Tibial nerve (tissue), 4 donors: Measurements from ENCODE around the gene PIGZ. TPM values are rescaled to one million over a fixed set of nuclear protein-coding genes. Genes with fewer than 3 reads are reported as not detected.

Experiments
- DNase-seq, 2 donors: peaks; one replicate each; pipeline ENCODE4 v3.0.0-alpha.2; 2019; ENCODE audit warnings: low spot score in 2 of 2
- H3K27ac ChIP-seq, 4 donors: fragments of 200-600 bp; sonication (generic) in 3 of 4; one replicate each; pipeline ENCODE4 v1.5.1; 2017 to 2019; ENCODE audit warnings: mild to moderate bottlenecking in 1 of 4
- H3K27me3 ChIP-seq, 2 donors: fragments of 200-600 bp; sonication (generic) in 1 of 2; one replicate each; pipeline versions ENCODE4 v1.5.1 to v1.6.0; 2017 to 2019
- H3K36me3 ChIP-seq, 3 donors: fragments of 200-600 bp; sonication (generic); one replicate each; pipeline ENCODE4 v1.5.1; 2018 to 2019
- H3K4me1 ChIP-seq, 4 donors: fragments of 200-600 bp; sonication (generic) in 3 of 4; one replicate each; pipeline ENCODE4 v1.5.1; 2017 to 2019
- H3K4me3 ChIP-seq, 4 donors: fragments of 200-600 bp; sonication (generic) in 3 of 4; one replicate each; pipeline ENCODE4 v1.5.1; 2017 to 2019; ENCODE audit warnings: mild to moderate bottlenecking in 1 of 4, moderate library complexity in 1 of 4
- H3K9me3 ChIP-seq, 4 donors: fragments of 200-600 bp; sonication (generic) in 3 of 4; one replicate each; pipeline ENCODE4 v1.5.1; 2017 to 2019
- EP300 ChIP-seq, 2 donors: sonication (generic); formaldehyde crosslinking; IDR thresholded peaks; one replicate each; pipeline ENCODE4 v1.6.1; 2017; ENCODE audit warnings: antibody characterized with exemption in 2 of 2, mild to moderate bottlenecking in 1 of 2
- POLR2A ChIP-seq, 2 donors: fragments of 450-650 bp; IDR thresholded peaks; one replicate each; pipeline ENCODE4 v1.6.1; 2017; ENCODE audit warnings: antibody characterized with exemption in 2 of 2, mild to moderate bottlenecking in 2 of 2, moderate library complexity in 2 of 2
- WGBS, 2 donors: methylation state at CpG; one replicate each; pipeline ENCODE4 v1.1.5; 2018; 5-methylcytosine and 5-hydroxymethylcytosine counted together
- total RNA-seq, 4 donors: library from RNA; depleted of rRNA; stranded (reverse); fragments of >200 nt; gene quantifications; one replicate each; pipeline ENCODE4 v1.1.0, GENCODE V29; 2016
- TF ChIP-seq, protein P1 (sequence below), 5 experiments: fragments of 200-600 bp in 3 of 5; fragments of 450-650 bp in 2 of 5; sonication (generic) in 3 of 5; IDR thresholded peaks; one replicate each; pipeline ENCODE4 v1.5.1; 2016 to 2019; ENCODE audit warnings: antibody characterized with exemption in 5 of 5, mild to moderate bottlenecking in 3 of 5, moderate library complexity in 2 of 5

PIGZ gene
- total RNA-seq, 4 donors from 2014 or later, result 14.9 to 31.8 (median 25.7) TPM

GRCh38 chr3:196936288-196936687, 32.3 kb downstream of the PIGZ start:
- Histone ChIP-seq H3K4me3 (no peak overlapping the region), H3K4me1 (peaks cover 0 to 20% (median 11%) of the 10 kb centered on the region in 4 donors), H3K27me3 (no peaks in the 10 kb centered on the region), H3K9me3 (no peaks in the 10 kb centered on the region), H3K27ac (no peak overlapping the region), H3K36me3 (peaks cover 0 to 80% (median 24%) of the 10 kb centered on the region in 3 donors)
- 78 to 85% methylated on average over 3 of the region's 3 CpGs for WGBS, 2 donors
- no peak for DNase-seq
- TF ChIP-seq, protein P1, sequence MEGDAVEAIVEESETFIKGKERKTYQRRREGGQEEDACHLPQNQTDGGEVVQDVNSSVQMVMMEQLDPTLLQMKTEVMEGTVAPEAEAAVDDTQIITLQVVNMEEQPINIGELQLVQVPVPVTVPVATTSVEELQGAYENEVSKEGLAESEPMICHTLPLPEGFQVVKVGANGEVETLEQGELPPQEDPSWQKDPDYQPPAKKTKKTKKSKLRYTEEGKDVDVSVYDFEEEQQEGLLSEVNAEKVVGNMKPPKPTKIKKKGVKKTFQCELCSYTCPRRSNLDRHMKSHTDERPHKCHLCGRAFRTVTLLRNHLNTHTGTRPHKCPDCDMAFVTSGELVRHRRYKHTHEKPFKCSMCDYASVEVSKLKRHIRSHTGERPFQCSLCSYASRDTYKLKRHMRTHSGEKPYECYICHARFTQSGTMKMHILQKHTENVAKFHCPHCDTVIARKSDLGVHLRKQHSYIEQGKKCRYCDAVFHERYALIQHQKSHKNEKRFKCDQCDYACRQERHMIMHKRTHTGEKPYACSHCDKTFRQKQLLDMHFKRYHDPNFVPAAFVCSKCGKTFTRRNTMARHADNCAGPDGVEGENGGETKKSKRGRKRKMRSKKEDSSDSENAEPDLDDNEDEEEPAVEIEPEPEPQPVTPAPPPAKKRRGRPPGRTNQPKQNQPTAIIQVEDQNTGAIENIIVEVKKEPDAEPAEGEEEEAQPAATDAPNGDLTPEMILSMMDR (IDR thresholded peaks at IDR 0.05), result no peak
- TF ChIP-seq POLR2A (IDR thresholded peaks at IDR 0.05), result no peak
- no peak for TF ChIP-seq EP300 (IDR thresholded peaks at IDR 0.05)

DNA sequence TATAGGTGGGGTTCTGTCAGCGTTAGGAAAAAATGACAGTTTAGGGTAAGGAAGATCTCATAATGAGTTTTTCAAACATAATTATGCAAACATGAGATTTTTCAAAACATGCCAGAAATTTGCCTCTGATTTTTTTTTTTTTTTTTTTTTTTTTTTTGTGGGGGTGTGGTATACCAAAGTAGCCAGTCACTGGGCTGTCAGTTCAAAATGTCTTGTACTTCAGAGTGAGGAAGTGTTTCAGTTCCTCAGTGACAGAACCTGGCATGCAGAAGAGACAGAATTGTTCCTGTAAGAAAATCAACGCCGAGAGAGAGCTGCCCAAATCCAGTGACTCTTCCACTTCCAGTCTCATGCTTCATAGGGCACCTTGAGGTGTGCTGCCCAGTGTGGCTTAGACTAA, 36.0 kb downstream of the PIGZ start:
- no peak for DNase-seq
- no peak overlapping the region for H3K4me3 ChIP-seq
- H3K36me3 ChIP-seq, result peaks cover 0 to 97% (median 15%) of the 10 kb centered on the region in 3 donors
- no peak overlapping the region for H3K27ac ChIP-seq
- H3K27me3 ChIP-seq, result no peaks in the 10 kb centered on the region
- no peak for TF ChIP-seq EP300 (IDR thresholded peaks at IDR 0.05)
- TF ChIP-seq, protein P1 (IDR thresholded peaks at IDR 0.05), result no peak
- no peak for TF ChIP-seq POLR2A (IDR thresholded peaks at IDR 0.05)
- WGBS, 2 donors, result 91 to 92% methylated on average over 3 of the region's 3 CpGs
- no peaks in the 10 kb centered on the region for H3K4me1 ChIP-seq
- H3K9me3 ChIP-seq, result no peaks in the 10 kb centered on the region

- Histone ChIP-seq H3K4me3 (no peak overlapping the region), H3K27me3 (no peaks in the 10 kb centered on the region), H3K27ac (no peak overlapping the region), H3K4me1 (no peaks in the 10 kb centered on the region), H3K36me3 (peaks cover 0 to 97% (median 9%) of the 10 kb centered on the region in 3 donors), H3K9me3 (no peaks in the 10 kb centered on the region)
- no peak for DNase-seq
- TF ChIP-seq, protein P1 (IDR thresholded peaks at IDR 0.05), result no peak
- no peak for TF ChIP-seq POLR2A (IDR thresholded peaks at IDR 0.05)
- TF ChIP-seq EP300 (IDR thresholded peaks at IDR 0.05), result no peak
- WGBS, 2 donors, result 86 to 89% methylated on average over 12 of the region's 12 CpGs
These were observed 36.6 kb downstream of the PIGZ start for GRCh38 chr3:196931828-196932587.

DNA sequence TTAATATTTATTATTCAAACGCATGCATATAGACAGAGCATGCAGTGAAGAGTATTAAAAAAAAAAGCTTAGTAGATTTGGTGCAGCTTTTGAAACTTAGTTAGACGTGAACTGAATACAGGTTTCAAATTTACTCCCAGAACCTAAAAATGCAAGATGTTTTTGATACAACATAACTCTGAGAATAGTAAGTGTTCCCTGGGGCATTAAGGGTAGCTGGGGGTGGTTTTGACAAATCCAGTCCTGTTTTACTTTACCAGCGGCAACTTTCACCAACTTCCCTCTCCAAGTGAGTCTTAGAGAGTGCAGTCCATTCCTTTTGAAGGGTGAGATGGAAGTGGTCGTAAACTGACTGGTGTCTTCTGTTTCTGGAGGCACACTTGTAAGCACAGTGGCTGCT, 37.5 kb downstream of the PIGZ start:
- Histone ChIP-seq H3K4me3 (no peak overlapping the region), H3K27me3 (no peaks in the 10 kb centered on the region), H3K4me1 (no peaks in the 10 kb centered on the region), H3K9me3 (no peaks in the 10 kb centered on the region), H3K36me3 (peaks cover 0 to 93% (median 1%) of the 10 kb centered on the region in 3 donors), H3K27ac (no peak overlapping the region)
- TF ChIP-seq EP300 (IDR thresholded peaks at IDR 0.05) (no peak), POLR2A (IDR thresholded peaks at IDR 0.05) (no peak)
- TF ChIP-seq, protein P1 (IDR thresholded peaks at IDR 0.05), result no peak
- no peak for DNase-seq
- whole genome bisulfite sequencing, 2 donors, result 82 to 83% methylated on average over 4 of the region's 4 CpGs
